Measurements from ENCODE around the gene AOX1. TPM values are rescaled to one million over a fixed set of nuclear protein-coding genes. Genes with fewer than 3 reads are reported as not detected.

AOX1 gene
- total RNA-seq, 1 donor from 2014 or later, result 24.3 TPM

Other genes starting within 250 kb of the AOX1 start
- gene KCTD18, start 75.9 kb upstream of the AOX1 start, total RNA-seq, result 13.0 TPM
- gene SGO2, start 59.8 kb upstream of the AOX1 start, total RNA-seq, result 2.1 TPM
- 158 TPM for gene BZW1, start 225.9 kb downstream of the AOX1 start, total RNA-seq